ENCODE measurements around the gene CEBPB.

DNA sequence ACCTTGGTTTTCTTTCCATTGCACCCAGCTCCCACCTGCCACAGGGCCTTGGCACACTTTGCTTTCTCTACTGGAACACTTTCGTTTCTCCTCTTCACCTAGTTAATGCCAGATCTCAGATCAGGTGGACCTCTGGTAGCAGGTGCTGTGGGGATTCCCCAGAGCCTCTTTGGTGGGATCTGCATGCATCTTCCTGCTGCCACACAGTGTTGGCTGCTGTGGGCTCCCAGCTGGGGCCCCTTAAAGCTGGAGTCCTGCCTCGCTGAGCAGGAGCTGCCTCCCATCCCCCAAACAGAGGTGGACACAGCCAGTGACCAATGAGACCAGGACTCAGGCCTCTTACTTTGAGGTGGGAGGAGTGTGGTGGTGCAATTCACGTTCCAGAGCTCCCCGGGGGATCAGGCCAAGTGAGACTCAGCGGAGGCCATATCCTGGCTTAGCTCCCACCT lies 28.4 kb downstream of the CEBPB start:
- TF ChIP-seq POLR2A (IDR thresholded peaks at IDR 0.05; ENCODE audit: low read depth) (no peak), EP300 (IDR thresholded peaks at IDR 0.05) (no peak), POLR2AphosphoS5 (IDR thresholded peaks at IDR 0.05) (no peak)
- TF ChIP-seq, protein P1, sequence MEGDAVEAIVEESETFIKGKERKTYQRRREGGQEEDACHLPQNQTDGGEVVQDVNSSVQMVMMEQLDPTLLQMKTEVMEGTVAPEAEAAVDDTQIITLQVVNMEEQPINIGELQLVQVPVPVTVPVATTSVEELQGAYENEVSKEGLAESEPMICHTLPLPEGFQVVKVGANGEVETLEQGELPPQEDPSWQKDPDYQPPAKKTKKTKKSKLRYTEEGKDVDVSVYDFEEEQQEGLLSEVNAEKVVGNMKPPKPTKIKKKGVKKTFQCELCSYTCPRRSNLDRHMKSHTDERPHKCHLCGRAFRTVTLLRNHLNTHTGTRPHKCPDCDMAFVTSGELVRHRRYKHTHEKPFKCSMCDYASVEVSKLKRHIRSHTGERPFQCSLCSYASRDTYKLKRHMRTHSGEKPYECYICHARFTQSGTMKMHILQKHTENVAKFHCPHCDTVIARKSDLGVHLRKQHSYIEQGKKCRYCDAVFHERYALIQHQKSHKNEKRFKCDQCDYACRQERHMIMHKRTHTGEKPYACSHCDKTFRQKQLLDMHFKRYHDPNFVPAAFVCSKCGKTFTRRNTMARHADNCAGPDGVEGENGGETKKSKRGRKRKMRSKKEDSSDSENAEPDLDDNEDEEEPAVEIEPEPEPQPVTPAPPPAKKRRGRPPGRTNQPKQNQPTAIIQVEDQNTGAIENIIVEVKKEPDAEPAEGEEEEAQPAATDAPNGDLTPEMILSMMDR (IDR thresholded peaks at IDR 0.05): no peak

Measured in esophagus muscularis mucosa (tissue), 4 donors.